HFFc6 (cell line): ENCODE data around the gene SYNE2. TPM values are rescaled to one million over a fixed set of nuclear protein-coding genes. Genes with fewer than 3 reads are reported as not detected.

Experiments used
- DNase-seq: peaks from one replicate; pipeline ENCODE4 v3.0.0-alpha.2; 2018
- H3K27ac Mint-ChIP-seq: 2 replicates; pipeline ENCODE4 v1.8.0; 2020; ENCODE audit warnings: mild to moderate bottlenecking, mixed read lengths
- H3K27me3 Mint-ChIP-seq: 2 replicates; pipeline ENCODE4 v1.8.0; 2021; ENCODE audit warnings: mild to moderate bottlenecking, moderate library complexity, mixed read lengths; ENCODE audit not compliant: insufficient read depth
- H3K36me3 Mint-ChIP-seq: 2 replicates; pipeline ENCODE4 v1.8.0; 2021; ENCODE audit warnings: low read depth, mixed read lengths
- H3K4me1 Mint-ChIP-seq: 2 replicates; pipeline ENCODE4 v1.8.0; 2020; ENCODE audit warnings: low read depth, mixed read lengths
- H3K4me3 Mint-ChIP-seq: 2 replicates; pipeline ENCODE4 v1.8.0; 2020; ENCODE audit warnings: mild to moderate bottlenecking, moderate library complexity, mixed read lengths
- H3K9me3 Mint-ChIP-seq: 2 replicates; pipeline ENCODE4 v1.8.0; 2020; ENCODE audit warnings: mild to moderate bottlenecking, mixed read lengths
- total RNA-seq, 6 experiments: library from RNA; stranded (reverse); fragmentation: NEBNext Ultra II Directional; extraction: Animal tissue kit (Norgen Biotek cat#: 25700); gene quantifications; 2 replicates in 1 of 6; 3 replicates in 5 of 6; pipeline ENCODE4 v1.2.3, GENCODE V29; 2021
- TF ChIP-seq, protein P1 (sequence below): fragments of 200-600 bp; sonication (generic); IDR thresholded peaks from 2 replicates; pipeline ENCODE4 v1.5.0; 2021; ENCODE audit warnings: antibody characterized with exemption, mild to moderate bottlenecking

SYNE2 gene
- total RNA-seq, 6 experiments from 2014 or later = 2.9 to 6.6 (median 6.2) TPM

DNA sequence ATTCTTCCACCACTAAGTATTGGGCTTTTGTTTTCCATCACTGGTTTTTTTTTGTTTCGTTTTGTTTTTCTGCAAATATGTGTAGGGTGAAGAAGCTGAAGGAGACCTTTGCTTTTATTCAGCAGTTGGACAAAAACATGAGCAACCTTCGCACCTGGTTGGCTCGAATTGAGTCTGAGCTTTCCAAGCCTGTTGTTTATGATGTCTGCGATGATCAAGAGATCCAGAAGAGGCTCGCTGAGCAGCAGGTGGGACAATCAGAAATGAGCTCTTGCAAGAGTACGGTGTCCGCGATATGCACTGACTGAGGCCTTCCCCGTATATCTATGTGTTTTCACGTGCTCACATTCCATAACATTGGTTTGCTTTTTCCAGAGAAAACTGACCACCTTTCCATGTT lies 349.9 kb downstream of the SYNE2 start:
- Mint-ChIP-seq H3K36me3 (no peaks in the 10 kb centered on the region), H3K4me1 (peaks cover 2% of the 10 kb centered on the region; the same call in 1 of the 2 replicates), H3K27ac (no peak overlapping the region), H3K4me3 (no peak overlapping the region), H3K9me3 (no peaks in the 10 kb centered on the region), H3K27me3 (peaks cover 4% of the 10 kb centered on the region)
- TF ChIP-seq, protein P1, sequence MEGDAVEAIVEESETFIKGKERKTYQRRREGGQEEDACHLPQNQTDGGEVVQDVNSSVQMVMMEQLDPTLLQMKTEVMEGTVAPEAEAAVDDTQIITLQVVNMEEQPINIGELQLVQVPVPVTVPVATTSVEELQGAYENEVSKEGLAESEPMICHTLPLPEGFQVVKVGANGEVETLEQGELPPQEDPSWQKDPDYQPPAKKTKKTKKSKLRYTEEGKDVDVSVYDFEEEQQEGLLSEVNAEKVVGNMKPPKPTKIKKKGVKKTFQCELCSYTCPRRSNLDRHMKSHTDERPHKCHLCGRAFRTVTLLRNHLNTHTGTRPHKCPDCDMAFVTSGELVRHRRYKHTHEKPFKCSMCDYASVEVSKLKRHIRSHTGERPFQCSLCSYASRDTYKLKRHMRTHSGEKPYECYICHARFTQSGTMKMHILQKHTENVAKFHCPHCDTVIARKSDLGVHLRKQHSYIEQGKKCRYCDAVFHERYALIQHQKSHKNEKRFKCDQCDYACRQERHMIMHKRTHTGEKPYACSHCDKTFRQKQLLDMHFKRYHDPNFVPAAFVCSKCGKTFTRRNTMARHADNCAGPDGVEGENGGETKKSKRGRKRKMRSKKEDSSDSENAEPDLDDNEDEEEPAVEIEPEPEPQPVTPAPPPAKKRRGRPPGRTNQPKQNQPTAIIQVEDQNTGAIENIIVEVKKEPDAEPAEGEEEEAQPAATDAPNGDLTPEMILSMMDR = no peak
- DNase-seq = no peak

DNA sequence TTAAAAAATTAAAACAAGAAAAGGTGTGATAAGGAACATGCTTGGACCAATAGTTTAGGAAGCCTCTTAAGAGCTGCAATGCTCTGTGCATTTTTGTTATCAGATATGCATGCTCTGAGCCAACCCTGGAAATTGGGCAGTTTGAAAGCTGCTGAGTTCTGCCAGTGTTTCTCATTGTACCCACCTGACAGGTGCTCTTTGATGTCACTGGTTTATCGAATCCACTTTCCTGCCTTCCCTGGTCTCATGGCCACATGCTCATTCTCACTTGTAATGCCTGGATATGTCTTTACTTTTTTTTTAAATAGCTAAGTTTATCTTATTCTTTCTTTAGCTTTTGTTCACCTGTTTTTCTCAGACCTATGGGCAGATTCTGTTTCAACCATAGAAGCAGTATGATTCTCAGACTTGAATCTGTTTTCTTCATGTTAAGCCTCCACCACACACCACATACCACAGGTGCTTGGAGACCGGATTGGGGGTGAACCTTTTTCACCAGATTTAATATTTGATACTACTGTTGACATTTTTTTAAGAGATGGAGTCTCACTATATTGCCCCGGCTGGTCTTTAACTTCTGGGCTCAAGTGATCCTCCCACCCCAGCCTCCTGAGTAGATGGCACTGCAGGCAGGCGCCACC lies 350.7 kb downstream of the SYNE2 start:
- TF ChIP-seq, protein P1 = no peak
- no peaks in the 10 kb centered on the region for H3K36me3 Mint-ChIP-seq
- no peaks in the 10 kb centered on the region for H3K9me3 Mint-ChIP-seq
- H3K27ac Mint-ChIP-seq = no peak overlapping the region
- DNase-seq = no peak
- H3K27me3 Mint-ChIP-seq = peaks cover 4% of the 10 kb centered on the region
- H3K4me1 Mint-ChIP-seq = no peaks in the 10 kb centered on the region
- H3K4me3 Mint-ChIP-seq = no peak overlapping the region

DNA sequence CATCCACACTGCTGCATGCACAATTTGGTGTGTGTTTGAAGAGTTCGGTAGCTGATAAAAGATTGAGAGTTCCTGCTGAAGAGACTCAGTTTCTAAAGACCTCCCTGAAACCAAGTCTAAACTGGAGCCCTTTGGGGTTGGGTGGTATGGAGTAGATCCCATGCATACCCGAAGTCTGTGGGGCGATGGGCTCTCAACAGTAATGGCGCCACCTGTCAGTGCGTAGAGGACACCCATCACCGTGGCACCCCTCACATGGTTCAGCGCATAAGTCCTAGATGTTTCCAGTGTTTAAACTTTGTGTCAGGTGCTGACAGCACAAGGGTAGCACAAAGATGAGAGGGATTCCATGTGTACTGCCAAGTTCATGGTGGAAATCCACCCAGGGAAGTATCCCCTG lies 355.5 kb downstream of the SYNE2 start:
- no peaks in the 10 kb centered on the region for H3K36me3 Mint-ChIP-seq
- no peak for DNase-seq
- peaks cover 3% of the 10 kb centered on the region for H3K27me3 Mint-ChIP-seq
- H3K27ac Mint-ChIP-seq = no peak overlapping the region
- no peak overlapping the region for H3K4me3 Mint-ChIP-seq
- no peaks in the 10 kb centered on the region for H3K9me3 Mint-ChIP-seq
- H3K4me1 Mint-ChIP-seq = peaks cover 9% of the 10 kb centered on the region; the same call in 1 of the 2 replicates
- TF ChIP-seq, protein P1 = no peak

DNA sequence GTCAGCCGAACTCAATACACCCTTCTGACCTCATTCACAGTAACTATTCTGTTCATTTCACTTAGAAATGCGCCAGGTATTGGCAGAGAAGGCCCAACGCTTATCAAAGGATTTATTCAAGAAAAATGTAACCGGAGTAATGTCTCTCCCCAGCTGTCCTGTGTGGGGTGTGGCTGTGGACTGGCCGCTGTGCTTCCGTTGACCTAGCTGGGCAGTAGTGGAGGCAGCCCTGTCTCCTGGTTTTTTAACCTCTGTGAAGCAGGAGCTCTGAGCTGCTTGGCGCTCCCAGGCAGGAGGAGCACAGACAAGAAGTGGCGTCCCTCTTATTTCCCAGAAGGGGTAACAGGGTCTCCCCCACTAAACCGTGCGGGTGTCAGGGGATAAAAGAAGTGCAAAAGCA lies 356.2 kb downstream of the SYNE2 start:
- H3K9me3 Mint-ChIP-seq = no peaks in the 10 kb centered on the region
- H3K36me3 Mint-ChIP-seq = no peaks in the 10 kb centered on the region
- DNase-seq = no peak
- no peak overlapping the region for H3K4me3 Mint-ChIP-seq
- no peak overlapping the region for H3K27ac Mint-ChIP-seq
- H3K27me3 Mint-ChIP-seq = peaks cover 3% of the 10 kb centered on the region
- TF ChIP-seq, protein P1 = no peak
- H3K4me1 Mint-ChIP-seq = peaks cover 9% of the 10 kb centered on the region; the same call in 1 of the 2 replicates

DNA sequence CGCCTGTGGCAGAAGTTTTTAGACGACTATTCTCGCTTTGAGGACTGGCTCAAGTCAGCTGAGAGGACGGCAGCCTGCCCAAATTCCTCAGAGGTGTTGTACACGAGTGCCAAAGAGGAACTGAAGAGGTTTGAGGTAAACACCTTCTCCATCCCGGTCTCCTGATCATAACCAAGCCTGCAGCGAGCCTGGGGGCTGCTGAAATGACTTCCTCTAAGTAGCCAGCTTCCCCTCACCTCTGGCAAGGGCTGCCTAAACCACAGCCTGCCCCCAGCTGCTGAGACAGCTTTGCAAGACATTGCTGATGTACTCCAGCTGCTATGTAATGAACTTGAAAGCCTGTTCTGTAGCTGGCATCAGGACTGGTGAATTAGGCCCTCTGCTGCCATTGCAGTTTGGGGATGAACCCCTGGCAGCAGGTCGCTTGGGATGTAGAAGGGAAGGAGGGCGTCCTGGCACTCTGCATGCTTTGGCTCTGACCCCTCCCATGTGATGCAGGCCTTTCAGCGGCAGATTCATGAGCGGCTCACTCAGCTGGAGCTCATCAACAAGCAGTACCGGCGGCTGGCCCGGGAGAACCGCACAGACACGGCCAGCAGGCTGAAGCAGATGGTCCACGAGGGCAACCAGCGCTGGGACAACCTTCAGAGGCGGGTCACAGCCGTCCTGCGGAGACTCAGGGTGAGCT lies 356.8 kb downstream of the SYNE2 start:
- TF ChIP-seq, protein P1 = no peak
- Mint-ChIP-seq H3K4me3 (no peak overlapping the region), H3K9me3 (no peaks in the 10 kb centered on the region), H3K36me3 (no peaks in the 10 kb centered on the region), H3K27me3 (peaks cover 3% of the 10 kb centered on the region), H3K27ac (no peak overlapping the region), H3K4me1 (peaks cover 9% of the 10 kb centered on the region; the same call in 1 of the 2 replicates)
- no peak for DNase-seq
